Measurements from ENCODE around the gene ATP5IF1. TPM values are rescaled to one million over a fixed set of nuclear protein-coding genes. Genes with fewer than 3 reads are reported as not detected.

Gene ATP5IF1
- total RNA-seq, 1 donor from 2014 or later = 99.2 TPM

DNA sequence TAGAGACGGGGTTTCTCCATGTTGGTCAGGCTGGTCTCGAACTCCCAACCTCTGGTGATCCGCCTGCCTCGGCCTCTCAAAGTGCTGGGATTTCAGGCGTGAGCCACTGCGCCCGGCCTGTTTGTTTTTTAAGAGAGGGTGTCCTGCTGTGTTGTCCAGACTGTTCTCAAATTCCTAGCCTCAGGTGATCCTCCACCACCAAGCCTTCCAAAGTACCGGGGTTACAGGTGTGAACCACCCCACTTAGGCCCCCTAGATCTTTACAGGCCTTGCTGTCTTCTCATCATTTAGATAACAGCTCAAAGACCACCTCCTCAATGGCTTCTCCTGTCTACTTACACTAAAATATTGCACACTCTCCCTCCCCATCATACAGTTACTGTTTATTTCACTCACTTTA, 29.7 kb downstream of the ATP5IF1 start:
- DNase-seq (ENCODE audit: low read depth in 2 of 2) = no peak

DNA sequence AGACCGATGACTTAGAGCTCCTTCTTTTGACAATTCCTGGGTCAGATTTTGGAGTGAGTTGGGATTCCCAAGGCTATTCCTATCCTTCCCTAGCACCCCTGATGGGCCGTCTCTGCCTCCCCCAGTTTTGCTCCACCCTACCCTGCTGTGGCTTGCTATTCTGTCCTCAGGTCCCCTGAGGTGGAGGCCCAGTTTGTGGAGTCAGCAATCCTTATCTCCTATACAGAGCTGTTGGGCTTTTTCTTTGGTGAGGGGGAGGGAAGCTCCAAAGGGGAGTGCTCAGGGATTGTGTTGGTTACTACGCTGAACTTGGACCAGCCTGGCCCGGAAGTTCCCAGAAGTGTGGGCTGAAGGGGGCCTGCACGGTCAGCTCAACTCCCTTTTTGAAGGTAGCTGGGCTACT, 31.0 kb downstream of the ATP5IF1 start:
- no peak for DNase-seq (ENCODE audit: low read depth in 2 of 2)

DNA sequence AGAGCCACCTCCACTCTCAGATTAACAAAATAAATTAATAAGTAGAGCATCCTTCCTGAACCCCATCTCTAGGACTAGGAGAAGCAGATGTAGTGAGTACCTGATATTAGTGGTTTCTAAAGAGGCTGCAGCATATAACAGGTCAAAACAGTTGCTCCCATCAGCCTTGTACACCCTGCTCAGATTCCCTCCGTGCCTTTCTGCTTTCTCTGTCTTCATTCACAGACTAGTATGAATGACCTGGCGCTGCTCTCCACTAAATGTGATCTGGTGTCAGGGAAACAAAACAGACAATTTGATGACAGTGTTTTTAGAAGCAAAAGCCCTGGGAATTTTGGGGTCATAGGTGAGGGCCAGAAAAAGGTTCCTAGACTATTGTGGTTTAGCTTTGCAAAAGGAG, 31.7 kb downstream of the ATP5IF1 start:
- peak in 1 of 2 donors; percentile 52 for DNase-seq (ENCODE audit: low read depth in 2 of 2)

DNA sequence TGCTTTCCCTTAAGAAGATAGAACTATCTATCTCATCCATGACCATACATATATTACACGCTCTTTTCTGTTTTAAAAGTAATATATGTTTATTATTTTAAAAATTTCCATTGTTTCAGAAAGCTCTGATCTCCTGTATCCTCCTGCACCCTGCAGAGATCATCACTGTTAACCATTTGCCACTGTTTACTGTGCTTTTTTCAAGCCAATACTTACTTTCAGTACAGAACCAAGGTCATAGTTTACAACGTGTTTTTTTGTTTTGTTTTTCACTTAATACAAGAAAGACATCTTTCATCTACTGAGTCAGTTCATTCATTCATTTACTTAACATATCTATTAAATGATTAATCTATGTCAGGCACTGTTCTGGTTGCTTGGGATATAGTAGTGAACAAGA, 33.6 kb downstream of the ATP5IF1 start:
- DNase-seq (ENCODE audit: low read depth in 2 of 2) = no peak

DNA sequence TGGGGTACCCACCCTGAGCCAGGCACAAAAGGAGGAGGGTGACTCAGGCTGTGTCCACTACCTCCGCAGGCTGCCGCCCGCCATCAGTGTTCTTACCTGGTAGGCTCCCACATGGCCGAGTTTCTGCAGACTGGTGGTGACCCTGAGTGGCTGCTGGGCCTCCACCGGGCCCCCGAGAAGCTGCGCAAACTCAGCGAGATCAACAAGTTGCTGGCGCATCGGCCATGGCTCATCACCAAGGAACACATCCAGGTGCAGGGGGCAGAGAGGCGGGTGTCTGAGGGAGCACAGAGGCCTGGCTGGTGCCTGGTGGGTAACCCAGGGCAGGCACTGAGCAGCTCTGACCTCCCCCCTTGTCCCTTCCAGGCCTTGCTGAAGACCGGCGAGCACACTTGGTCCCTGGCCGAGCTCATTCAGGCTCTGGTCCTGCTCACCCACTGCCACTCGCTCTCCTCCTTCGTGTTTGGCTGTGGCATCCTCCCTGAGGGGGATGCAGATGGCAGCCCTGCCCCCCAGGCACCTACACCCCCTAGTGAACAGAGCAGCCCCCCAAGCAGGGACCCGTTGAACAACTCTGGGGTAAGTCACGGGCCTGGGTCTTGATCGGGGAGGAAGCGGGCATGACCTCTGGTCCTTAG, 36.4 kb downstream of the ATP5IF1 start:
- DNase-seq (ENCODE audit: low read depth in 2 of 2) = no peak

DNA sequence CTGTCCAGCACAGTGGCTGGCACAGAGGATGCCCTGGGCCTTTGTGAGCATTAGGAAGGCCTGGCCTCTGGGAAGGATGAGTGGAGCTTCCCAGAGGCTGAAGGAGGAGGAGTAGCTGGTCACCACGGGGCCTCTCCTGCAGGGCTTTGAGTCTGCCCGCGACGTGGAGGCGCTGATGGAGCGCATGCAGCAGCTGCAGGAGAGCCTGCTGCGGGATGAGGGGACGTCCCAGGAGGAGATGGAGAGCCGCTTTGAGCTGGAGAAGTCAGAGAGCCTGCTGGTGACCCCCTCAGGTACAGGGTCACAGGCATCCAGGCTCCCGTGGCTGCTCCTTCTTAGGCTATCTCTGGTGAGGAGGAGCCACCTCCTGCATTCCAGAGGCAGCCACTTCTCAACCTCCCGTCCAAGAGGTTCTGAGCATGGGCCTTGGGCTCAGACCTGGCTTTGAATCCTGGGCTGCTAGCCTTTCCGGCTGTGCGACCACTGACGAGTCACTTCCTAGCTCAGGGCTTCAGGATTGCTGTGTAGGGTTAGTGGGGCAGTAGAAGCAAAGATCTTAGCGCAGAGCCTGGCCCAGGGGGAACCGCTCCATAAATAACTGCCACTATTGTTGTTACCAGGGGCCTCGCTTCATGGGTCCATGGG, 37.4 kb downstream of the ATP5IF1 start:
- no peak for DNase-seq (ENCODE audit: low read depth in 2 of 2)

DNA sequence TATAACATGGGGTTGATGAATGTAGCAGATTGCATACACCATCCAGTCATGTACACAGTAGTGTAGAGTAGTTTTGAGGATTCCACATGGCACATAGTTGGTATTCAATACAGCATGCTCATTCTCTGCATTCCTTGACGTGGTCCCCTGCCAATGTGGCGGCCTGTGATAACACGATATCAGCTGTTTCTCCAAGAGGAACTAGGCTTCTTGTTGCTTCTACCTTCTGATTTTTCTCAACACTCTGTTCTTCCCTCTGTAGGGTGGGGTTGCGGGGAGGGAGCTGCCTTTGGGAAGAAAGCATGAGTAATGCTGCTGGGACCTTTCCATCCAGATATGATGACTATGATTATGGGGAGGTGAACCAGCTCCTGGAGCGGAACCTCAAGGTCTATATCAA, 42.8 kb downstream of the ATP5IF1 start:
- DNase-seq (ENCODE audit: low read depth in 2 of 2) = no peak

DNA sequence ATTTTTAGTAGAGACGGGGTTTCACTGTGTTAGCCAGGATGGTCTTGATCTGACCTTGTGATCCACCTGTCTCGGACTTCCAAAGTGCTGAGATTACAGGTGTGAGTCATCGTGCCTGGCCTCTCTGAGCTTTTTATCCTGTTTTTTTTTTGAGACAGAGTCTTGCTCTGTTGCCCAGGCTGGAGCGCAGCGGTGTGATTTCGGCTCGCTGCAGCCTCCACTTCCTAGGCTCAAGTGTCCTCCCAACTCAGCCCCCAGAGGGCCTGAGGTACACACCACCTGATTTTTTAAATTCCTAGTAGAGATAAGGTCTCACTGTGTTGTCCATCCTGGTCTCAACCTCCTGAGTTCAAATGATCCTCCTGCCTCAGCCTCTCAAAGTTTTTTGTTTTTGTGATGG, 43.8 kb downstream of the ATP5IF1 start:
- DNase-seq (ENCODE audit: low read depth in 2 of 2) = no peak

DNA sequence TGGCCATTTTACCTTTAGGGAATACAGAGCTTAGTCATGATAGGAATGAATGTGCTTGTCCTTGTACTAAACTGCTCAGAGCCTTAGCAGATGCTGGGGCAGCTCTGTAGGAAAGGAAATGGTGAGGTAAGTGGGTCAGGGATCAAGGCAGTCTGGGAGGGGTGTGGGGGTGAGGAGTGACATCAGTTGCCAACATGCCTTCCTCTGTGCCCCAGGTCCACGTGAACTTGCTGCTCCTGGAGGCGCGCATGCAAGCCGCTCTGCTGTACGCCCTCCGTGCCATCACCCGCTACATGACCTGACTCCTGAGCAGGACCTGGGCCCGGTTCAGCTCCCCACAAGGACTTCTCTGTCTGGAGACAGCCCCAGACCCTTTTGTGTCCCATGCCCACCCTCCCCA, 44.6 kb downstream of the ATP5IF1 start:
- DNase-seq (ENCODE audit: low read depth in 2 of 2) = peak in 1 of 2 donors; percentile 65

DNA sequence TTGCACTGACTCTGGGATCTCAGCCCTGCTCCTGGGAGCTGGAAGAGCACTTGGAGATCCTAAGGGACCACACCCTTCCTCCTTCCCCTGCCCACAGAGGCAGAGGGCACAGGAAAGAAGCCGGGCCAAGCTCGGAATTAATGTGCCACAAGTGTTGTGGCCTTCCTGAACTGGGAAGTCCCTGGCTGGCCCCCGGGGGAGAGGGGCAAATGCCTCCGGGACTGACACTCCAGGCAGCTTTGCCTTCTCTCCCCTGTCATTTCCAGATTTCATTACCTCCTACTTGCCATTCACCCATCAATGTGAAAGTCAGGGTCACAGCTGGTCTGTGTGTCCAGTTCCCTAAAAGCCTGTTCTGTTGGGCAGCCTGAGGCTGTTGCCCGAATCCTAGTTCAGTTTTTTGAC, 45.1 kb downstream of the ATP5IF1 start:
- DNase-seq (ENCODE audit: low read depth in 2 of 2) = no peak

DNA sequence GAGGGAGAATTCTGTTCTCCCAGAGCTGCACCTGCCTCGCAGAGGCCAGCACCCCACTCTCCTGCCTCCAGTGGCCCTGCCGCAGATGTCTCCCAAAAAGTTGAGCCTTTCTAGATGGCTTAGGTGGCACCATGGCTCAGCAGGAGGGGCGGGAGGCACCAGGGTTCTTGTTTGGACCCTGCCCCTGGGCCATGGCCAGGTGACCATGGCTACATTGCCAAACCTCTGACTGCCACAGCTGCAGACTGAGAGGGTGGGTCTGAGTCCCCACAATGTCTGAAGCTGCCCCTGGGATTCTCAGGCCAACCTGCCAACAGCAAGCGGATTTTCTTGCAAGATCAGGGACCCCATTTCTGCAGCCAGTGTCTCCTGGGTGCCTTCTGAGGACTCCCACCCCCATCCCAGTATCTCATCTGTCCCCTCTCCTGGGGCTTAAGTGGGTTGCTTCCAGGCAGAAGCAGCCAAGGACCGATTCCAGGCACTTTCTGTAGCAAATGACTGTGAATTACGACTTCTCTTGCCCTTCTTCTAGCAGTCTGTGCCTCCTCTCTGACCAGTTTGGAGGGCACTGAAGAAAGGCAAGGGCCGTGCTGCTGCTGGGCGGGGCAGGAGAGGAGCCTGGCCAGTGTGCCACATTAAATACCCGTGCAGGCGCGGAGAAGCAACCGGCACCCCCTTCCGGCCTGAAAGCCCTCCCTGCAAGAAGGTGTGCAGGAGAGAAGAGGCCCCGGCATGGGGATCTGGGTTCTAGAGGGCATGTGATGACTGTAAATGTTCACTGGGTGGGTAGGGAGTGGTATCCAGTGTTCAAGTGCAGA, 45.9 kb downstream of the ATP5IF1 start:
- no peak for DNase-seq (ENCODE audit: low read depth in 2 of 2)

DNA sequence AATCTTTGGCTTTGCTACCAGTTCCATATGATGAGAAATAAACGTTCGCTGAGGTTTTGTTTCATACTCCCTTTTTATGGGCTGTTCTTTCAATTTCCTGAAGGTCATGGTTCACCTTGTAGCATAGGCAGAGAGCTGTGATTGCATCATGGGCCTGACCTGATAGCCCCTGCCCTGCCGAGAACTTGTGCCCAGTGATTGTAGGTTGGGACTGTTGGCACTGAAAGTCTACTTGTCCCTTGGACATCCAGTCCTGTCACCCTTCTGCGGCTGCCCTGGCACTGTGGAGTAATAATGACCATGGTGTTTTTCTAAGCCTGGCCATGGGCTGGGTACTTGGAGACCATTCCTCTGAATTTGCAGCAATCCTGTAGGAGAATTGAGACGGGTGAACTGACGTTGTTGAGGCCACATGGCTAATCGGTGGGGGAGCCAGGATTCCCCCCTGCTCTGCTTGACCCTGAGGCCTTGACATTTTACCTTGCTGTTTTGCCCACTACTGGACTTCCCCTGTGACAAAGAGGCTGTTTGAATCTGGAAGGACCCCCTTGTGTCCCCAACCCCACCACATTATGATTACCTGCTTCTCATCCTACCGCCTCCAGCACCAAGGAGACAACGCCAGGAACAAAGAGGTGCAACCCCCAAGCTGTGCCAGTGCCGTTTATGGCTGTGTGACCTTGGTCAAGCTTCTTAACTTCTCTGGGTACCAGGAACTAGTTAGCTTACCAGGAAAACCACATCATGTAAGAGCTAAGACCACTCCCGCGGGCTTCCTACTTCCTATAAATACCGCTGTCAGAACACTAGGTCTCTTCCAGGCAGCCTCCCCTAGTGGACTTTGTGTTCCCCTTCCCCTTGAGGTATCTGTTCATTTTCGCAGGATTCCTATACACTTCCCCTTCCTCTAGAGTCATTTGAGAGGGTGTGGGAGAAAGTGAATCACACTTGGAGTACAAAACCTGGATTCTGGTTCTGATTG, 46.8 kb downstream of the ATP5IF1 start:
- no peak for DNase-seq (ENCODE audit: low read depth in 2 of 2)

DNA sequence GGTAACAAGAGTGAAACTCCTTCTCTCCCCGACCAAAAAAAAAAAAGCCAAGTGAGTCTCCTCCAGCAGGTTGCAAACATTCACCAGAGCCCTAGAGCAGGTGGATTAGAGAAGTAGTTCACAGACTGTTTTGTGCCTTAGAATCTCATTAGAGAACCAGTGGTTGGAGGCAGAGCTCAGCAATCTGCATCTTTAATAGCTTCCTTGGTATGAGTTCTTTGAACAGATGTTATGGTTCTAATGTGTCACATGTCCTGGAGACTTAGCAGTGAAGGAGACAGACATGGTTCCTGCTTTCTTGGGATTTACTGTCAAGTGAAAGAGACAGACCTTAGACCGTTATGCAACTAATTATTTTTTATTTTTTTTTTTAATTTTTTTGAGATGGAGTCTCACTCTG, 50.2 kb downstream of the ATP5IF1 start:
- DNase-seq (ENCODE audit: low read depth in 2 of 2) = no peak

Other genes with a start within 250 kb of the ATP5IF1 start
- gene EYA3, start 147.5 kb upstream of the ATP5IF1 start, total RNA-seq = 7.6 and 8.5 TPM in 2 replicates
- under 0.01 TPM in 2 replicates for gene PTAFR, start 59.4 kb upstream of the ATP5IF1 start, total RNA-seq
- gene DNAJC8, start 3.1 kb upstream of the ATP5IF1 start, total RNA-seq = 37.7 and 50.2 TPM in 2 replicates
- gene SESN2, start 23.4 kb downstream of the ATP5IF1 start, total RNA-seq = 5.0 and 7.0 TPM in 2 replicates
- gene MED18, start 92.9 kb downstream of the ATP5IF1 start, total RNA-seq = 17.7 and 22.6 TPM in 2 replicates
- 10.3 and 13.3 TPM in 2 replicates for gene PHACTR4, start 133.6 kb downstream of the ATP5IF1 start, total RNA-seq